ENCODE data around the gene AUTS2.

DNA sequence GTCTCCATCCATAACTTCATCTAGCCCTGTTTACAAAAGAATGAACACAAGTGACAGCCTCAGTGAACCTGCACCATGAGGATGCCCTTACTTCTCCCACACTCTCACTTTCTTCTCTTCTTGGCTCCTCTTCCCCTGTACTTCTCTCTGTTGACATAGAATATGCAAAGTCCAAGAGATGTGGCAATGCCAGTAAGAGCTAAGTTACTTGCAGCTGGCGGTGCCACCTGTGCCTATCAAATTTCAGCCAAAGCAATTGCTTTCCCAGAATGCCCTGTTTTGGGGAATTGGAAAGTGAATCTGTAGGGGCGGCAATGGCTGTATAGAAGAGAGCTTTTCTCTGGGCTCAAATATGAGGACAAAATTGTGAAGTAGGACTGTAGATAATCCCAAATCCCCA, 557.8 kb downstream of the AUTS2 start:
- TF ChIP-seq, protein P1, sequence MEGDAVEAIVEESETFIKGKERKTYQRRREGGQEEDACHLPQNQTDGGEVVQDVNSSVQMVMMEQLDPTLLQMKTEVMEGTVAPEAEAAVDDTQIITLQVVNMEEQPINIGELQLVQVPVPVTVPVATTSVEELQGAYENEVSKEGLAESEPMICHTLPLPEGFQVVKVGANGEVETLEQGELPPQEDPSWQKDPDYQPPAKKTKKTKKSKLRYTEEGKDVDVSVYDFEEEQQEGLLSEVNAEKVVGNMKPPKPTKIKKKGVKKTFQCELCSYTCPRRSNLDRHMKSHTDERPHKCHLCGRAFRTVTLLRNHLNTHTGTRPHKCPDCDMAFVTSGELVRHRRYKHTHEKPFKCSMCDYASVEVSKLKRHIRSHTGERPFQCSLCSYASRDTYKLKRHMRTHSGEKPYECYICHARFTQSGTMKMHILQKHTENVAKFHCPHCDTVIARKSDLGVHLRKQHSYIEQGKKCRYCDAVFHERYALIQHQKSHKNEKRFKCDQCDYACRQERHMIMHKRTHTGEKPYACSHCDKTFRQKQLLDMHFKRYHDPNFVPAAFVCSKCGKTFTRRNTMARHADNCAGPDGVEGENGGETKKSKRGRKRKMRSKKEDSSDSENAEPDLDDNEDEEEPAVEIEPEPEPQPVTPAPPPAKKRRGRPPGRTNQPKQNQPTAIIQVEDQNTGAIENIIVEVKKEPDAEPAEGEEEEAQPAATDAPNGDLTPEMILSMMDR (conservative IDR thresholded peaks at IDR 0.05; ENCODE audit: low read depth in 2 of 2): no peak
- TF ChIP-seq POLR2AphosphoS5 (IDR thresholded peaks at IDR 0.05; ENCODE audit: low read depth): no peak
- TF ChIP-seq, protein P2, sequence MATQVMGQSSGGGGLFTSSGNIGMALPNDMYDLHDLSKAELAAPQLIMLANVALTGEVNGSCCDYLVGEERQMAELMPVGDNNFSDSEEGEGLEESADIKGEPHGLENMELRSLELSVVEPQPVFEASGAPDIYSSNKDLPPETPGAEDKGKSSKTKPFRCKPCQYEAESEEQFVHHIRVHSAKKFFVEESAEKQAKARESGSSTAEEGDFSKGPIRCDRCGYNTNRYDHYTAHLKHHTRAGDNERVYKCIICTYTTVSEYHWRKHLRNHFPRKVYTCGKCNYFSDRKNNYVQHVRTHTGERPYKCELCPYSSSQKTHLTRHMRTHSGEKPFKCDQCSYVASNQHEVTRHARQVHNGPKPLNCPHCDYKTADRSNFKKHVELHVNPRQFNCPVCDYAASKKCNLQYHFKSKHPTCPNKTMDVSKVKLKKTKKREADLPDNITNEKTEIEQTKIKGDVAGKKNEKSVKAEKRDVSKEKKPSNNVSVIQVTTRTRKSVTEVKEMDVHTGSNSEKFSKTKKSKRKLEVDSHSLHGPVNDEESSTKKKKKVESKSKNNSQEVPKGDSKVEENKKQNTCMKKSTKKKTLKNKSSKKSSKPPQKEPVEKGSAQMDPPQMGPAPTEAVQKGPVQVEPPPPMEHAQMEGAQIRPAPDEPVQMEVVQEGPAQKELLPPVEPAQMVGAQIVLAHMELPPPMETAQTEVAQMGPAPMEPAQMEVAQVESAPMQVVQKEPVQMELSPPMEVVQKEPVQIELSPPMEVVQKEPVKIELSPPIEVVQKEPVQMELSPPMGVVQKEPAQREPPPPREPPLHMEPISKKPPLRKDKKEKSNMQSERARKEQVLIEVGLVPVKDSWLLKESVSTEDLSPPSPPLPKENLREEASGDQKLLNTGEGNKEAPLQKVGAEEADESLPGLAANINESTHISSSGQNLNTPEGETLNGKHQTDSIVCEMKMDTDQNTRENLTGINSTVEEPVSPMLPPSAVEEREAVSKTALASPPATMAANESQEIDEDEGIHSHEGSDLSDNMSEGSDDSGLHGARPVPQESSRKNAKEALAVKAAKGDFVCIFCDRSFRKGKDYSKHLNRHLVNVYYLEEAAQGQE (IDR thresholded peaks at IDR 0.05; ENCODE audit: unreplicated experiment): no peak
- TF ChIP-seq EZH2 (IDR thresholded peaks at IDR 0.05; ENCODE audit: low read depth, unreplicated experiment): no peak
- TF ChIP-seq EZH2phosphoT487 (IDR thresholded peaks at IDR 0.05; ENCODE audit: unreplicated experiment): no peak
- TF ChIP-seq, protein P3, sequence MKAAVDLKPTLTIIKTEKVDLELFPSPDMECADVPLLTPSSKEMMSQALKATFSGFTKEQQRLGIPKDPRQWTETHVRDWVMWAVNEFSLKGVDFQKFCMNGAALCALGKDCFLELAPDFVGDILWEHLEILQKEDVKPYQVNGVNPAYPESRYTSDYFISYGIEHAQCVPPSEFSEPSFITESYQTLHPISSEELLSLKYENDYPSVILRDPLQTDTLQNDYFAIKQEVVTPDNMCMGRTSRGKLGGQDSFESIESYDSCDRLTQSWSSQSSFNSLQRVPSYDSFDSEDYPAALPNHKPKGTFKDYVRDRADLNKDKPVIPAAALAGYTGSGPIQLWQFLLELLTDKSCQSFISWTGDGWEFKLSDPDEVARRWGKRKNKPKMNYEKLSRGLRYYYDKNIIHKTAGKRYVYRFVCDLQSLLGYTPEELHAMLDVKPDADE (IDR thresholded peaks at IDR 0.05): no peak
- TF ChIP-seq NANOG (IDR thresholded peaks at IDR 0.05; ENCODE audit: borderline replicate concordance): no peak
- no peak for TF ChIP-seq CREB1 (CRISPR knock-in tag; IDR thresholded peaks at IDR 0.05; ENCODE audit: low read depth)
- TF ChIP-seq ZNF331 (CRISPR knock-in tag; IDR thresholded peaks at IDR 0.05; ENCODE audit: low read depth): no peak

Data from GM23338 (cell line).